ENCODE measurements around the gene TMEM232. TPM values are rescaled to one million over a fixed set of nuclear protein-coding genes. Genes with fewer than 3 reads are reported as not detected.

The TMEM232 gene
- total RNA-seq, 1 experiment from 2014 or later = 1.3 TPM

DNA sequence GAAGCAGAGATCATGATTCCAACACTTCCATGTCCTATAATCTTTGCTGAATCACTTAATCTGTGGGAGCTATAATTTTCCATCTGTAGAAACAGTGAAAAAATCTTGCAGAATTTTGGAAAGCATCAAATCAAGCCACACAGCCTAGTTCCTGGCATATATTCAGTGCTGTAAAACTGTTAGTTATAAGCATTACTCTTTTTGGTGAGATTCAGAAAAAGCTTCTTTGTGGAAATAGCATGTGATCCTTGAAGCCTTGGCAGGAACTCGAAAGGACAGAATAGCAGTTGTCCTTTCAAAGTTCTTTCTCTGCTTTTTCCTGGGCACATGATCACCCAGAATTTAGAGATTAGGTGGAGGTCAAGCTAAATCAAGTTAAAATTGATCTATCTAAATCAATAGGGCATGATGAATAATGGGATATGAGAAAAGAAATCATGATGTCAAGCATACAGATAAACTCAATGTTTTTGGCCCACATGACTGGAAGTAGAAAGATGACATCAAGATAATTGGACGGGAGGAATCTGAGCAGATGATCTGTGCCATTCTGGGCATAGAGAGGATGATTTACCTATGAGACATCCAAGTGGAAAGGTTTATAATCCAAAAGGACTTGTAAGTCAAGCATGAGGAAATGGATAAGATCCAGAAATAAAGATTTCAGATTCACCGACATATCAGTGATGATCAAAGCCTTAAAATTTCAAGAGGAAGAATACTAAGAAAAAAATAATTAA is 73.1 kb downstream of the TMEM232 start:
- POLR2A ChIA-PET = no interaction called here
- H3K4me3 Mint-ChIP-seq = no peak overlapping the region
- ATAC-seq = no peak
- H3K27ac Mint-ChIP-seq = no peak overlapping the region
- CTCF ChIA-PET = no interaction called here
- peaks cover 8% of the 10 kb centered on the region for H3K4me1 Mint-ChIP-seq
- H3K36me3 Mint-ChIP-seq = no peaks in the 10 kb centered on the region
- no peaks in the 10 kb centered on the region for H3K27me3 Mint-ChIP-seq (ENCODE audit: low read depth)
- TF ChIP-seq NR2C2 (CRISPR knock-in tag; IDR thresholded peaks at IDR 0.05) (no peak), ZNF671 (CRISPR knock-in tag; IDR thresholded peaks at IDR 0.05) (no peak), JAZF1 (CRISPR knock-in tag; IDR thresholded peaks at IDR 0.05) (no peak), ZNF416 (CRISPR knock-in tag; IDR thresholded peaks at IDR 0.05) (no peak), FOXK1 (CRISPR knock-in tag; IDR thresholded peaks at IDR 0.05) (no peak), SMAD3 (CRISPR knock-in tag; IDR thresholded peaks at IDR 0.05; ENCODE audit: borderline replicate concordance) (no peak)
- TF ChIP-seq, protein P1, sequence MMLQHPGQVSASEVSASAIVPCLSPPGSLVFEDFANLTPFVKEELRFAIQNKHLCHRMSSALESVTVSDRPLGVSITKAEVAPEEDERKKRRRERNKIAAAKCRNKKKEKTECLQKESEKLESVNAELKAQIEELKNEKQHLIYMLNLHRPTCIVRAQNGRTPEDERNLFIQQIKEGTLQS (CRISPR knock-in tag; conservative IDR thresholded peaks at IDR 0.05) = no peak
- TF ChIP-seq, protein P2, sequence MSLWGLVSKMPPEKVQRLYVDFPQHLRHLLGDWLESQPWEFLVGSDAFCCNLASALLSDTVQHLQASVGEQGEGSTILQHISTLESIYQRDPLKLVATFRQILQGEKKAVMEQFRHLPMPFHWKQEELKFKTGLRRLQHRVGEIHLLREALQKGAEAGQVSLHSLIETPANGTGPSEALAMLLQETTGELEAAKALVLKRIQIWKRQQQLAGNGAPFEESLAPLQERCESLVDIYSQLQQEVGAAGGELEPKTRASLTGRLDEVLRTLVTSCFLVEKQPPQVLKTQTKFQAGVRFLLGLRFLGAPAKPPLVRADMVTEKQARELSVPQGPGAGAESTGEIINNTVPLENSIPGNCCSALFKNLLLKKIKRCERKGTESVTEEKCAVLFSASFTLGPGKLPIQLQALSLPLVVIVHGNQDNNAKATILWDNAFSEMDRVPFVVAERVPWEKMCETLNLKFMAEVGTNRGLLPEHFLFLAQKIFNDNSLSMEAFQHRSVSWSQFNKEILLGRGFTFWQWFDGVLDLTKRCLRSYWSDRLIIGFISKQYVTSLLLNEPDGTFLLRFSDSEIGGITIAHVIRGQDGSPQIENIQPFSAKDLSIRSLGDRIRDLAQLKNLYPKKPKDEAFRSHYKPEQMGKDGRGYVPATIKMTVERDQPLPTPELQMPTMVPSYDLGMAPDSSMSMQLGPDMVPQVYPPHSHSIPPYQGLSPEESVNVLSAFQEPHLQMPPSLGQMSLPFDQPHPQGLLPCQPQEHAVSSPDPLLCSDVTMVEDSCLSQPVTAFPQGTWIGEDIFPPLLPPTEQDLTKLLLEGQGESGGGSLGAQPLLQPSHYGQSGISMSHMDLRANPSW (CRISPR knock-in tag; conservative IDR thresholded peaks at IDR 0.05; ENCODE audit: low read depth) = no peak
- TF ChIP-seq, protein P3, sequence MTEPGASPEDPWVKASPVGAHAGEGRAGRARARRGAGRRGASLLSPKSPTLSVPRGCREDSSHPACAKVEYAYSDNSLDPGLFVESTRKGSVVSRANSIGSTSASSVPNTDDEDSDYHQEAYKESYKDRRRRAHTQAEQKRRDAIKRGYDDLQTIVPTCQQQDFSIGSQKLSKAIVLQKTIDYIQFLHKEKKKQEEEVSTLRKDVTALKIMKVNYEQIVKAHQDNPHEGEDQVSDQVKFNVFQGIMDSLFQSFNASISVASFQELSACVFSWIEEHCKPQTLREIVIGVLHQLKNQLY (CRISPR knock-in tag; IDR thresholded peaks at IDR 0.05) = no peak
- TF ChIP-seq, protein P4, sequence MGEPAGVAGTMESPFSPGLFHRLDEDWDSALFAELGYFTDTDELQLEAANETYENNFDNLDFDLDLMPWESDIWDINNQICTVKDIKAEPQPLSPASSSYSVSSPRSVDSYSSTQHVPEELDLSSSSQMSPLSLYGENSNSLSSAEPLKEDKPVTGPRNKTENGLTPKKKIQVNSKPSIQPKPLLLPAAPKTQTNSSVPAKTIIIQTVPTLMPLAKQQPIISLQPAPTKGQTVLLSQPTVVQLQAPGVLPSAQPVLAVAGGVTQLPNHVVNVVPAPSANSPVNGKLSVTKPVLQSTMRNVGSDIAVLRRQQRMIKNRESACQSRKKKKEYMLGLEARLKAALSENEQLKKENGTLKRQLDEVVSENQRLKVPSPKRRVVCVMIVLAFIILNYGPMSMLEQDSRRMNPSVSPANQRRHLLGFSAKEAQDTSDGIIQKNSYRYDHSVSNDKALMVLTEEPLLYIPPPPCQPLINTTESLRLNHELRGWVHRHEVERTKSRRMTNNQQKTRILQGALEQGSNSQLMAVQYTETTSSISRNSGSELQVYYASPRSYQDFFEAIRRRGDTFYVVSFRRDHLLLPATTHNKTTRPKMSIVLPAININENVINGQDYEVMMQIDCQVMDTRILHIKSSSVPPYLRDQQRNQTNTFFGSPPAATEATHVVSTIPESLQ (CRISPR knock-in tag; IDR thresholded peaks at IDR 0.05) = no peak
- TF ChIP-seq, protein P5, sequence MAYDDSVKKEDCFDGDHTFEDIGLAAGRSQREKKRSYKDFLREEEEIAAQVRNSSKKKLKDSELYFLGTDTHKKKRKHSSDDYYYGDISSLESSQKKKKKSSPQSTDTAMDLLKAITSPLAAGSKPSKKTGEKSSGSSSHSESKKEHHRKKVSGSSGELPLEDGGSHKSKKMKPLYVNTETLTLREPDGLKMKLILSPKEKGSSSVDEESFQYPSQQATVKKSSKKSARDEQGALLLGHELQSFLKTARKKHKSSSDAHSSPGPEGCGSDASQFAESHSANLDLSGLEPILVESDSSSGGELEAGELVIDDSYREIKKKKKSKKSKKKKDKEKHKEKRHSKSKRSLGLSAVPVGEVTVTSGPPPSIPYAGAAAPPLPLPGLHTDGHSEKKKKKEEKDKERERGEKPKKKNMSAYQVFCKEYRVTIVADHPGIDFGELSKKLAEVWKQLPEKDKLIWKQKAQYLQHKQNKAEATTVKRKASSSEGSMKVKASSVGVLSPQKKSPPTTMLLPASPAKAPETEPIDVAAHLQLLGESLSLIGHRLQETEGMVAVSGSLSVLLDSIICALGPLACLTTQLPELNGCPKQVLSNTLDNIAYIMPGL (CRISPR knock-in tag; IDR thresholded peaks at IDR 0.05) = no peak
- H3K9me3 Mint-ChIP-seq = peaks cover 4% of the 10 kb centered on the region
- DNase-seq (ENCODE audit: low spot score) = no peak

DNA sequence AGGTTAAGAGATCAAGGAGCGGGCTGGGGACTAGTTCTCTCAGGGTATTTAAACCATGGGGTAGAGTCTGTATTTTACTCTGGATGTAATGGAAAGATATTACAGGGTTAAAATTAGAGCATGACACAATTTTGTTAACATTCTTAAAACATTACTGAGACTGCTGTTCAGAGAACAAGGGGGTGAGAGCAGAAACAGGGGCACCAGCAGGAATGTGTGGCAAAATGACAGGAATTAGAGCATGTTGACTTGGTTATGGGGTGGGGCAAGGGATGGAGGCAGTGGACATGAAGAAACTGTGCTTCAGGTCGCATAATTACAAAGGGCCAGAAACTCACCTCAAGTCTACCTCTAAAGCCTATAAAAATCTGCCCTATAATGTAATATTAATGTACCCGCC is 75.0 kb downstream of the TMEM232 start:
- DNase-seq (ENCODE audit: low spot score) (no peak), ATAC-seq (no peak)
- ChIA-PET POLR2A (no interaction called here), CTCF (no interaction called here)
- no peaks in the 10 kb centered on the region for H3K27me3 Mint-ChIP-seq (ENCODE audit: low read depth)
- H3K9me3 Mint-ChIP-seq = peaks cover 4% of the 10 kb centered on the region
- no peak overlapping the region for H3K4me3 Mint-ChIP-seq
- H3K36me3 Mint-ChIP-seq = no peaks in the 10 kb centered on the region
- no peak overlapping the region for H3K27ac Mint-ChIP-seq
- H3K4me1 Mint-ChIP-seq = peaks cover 3% of the 10 kb centered on the region
- TF ChIP-seq NFATC4 (CRISPR knock-in tag; IDR thresholded peaks at IDR 0.05) (no peak), FOXP1 (CRISPR knock-in tag; IDR thresholded peaks at IDR 0.05; ENCODE audit: borderline replicate concordance) (no peak), CREB1 (CRISPR knock-in tag; IDR thresholded peaks at IDR 0.05) (no peak), ETV6 (CRISPR knock-in tag; IDR thresholded peaks at IDR 0.05) (no peak), HMGA2 (CRISPR knock-in tag; IDR thresholded peaks at IDR 0.05) (no peak), FOXK1 (CRISPR knock-in tag; IDR thresholded peaks at IDR 0.05) (no peak), JUN (CRISPR knock-in tag; IDR thresholded peaks at IDR 0.05) (no peak), TEAD4 (CRISPR knock-in tag; IDR thresholded peaks at IDR 0.05) (no peak)
- TF ChIP-seq, protein P6, sequence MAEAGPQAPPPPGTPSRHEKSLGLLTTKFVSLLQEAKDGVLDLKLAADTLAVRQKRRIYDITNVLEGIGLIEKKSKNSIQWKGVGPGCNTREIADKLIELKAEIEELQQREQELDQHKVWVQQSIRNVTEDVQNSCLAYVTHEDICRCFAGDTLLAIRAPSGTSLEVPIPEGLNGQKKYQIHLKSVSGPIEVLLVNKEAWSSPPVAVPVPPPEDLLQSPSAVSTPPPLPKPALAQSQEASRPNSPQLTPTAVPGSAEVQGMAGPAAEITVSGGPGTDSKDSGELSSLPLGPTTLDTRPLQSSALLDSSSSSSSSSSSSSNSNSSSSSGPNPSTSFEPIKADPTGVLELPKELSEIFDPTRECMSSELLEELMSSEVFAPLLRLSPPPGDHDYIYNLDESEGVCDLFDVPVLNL (CRISPR knock-in tag; IDR thresholded peaks at IDR 0.05; ENCODE audit: borderline replicate concordance, low read depth) = no peak
- TF ChIP-seq, protein P3 (CRISPR knock-in tag; IDR thresholded peaks at IDR 0.05) = no peak
- TF ChIP-seq, protein P2 (CRISPR knock-in tag; conservative IDR thresholded peaks at IDR 0.05; ENCODE audit: low read depth) = no peak
- TF ChIP-seq, protein P1 (CRISPR knock-in tag; conservative IDR thresholded peaks at IDR 0.05) = no peak
- TF ChIP-seq, protein P7, sequence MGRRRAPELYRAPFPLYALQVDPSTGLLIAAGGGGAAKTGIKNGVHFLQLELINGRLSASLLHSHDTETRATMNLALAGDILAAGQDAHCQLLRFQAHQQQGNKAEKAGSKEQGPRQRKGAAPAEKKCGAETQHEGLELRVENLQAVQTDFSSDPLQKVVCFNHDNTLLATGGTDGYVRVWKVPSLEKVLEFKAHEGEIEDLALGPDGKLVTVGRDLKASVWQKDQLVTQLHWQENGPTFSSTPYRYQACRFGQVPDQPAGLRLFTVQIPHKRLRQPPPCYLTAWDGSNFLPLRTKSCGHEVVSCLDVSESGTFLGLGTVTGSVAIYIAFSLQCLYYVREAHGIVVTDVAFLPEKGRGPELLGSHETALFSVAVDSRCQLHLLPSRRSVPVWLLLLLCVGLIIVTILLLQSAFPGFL (CRISPR knock-in tag; IDR thresholded peaks at IDR 0.05; ENCODE audit: borderline replicate concordance) = no peak

Data from WTC11 (cell line).